ENCODE data around the gene INSRR. TPM values are rescaled to one million over a fixed set of nuclear protein-coding genes. Genes with fewer than 3 reads are reported as not detected.

Gene INSRR
- total RNA-seq, 1 experiment from 2014 or later = not detected

DNA sequence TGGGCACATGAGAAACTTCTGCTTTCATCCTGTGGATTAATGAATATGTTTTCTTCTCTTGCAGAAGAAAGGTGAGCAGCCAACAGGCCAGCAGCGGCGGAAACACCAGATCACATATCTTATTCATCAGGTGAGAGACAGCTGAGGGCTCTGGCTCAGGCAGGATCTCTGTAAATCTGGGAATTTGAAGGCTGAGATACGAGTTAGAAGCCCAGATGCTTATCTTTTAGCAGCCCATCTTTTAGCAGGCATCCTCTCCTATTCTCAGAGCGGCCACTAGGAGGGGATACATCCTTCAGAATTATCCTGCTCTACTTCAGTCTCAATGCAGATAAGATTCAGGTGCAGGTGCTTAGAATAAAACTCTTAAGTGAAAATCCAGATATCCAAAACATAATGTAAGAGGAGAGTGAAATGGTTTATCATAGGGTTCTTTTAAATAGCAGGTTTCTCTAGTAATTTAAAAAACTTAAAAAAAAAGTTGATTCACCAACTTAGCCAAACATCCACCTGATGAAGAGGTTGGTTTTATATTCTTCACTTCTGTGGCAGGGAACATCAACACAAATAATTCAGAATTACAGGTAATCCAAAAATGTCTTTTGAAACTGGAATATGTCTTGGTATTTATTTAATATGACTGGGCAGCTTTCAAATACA is 61.6 kb downstream of the INSRR start:
- H3K36me3 Mint-ChIP-seq (ENCODE audit: insufficient read depth, unreplicated experiment) = peaks cover 98% of the 10 kb centered on the region
- ChIA-PET CTCF (interaction anchor here (0.5 to 15.6 kb wide), 37 partner anchors 8 to 194 kb away, joined by 3 to 237 read pairs (median 5); partner anchors contain the start of genes INSRR, LRRC71, METTL25B and NTRK1), POLR2A (interaction anchor here (0.6 to 1.6 kb wide), 3 partner anchors 9 to 46 kb away, joined by 3 to 7 read pairs (median 3); partner anchors contain the start of gene HDGF)
- DNase-seq (ENCODE audit: unreplicated experiment) = peak; percentile 82
- H3K9me3 Mint-ChIP-seq (ENCODE audit: unreplicated experiment) = no peaks in the 10 kb centered on the region
- H3K4me3 Mint-ChIP-seq (ENCODE audit: unreplicated experiment) = no peak overlapping the region
- H3K27me3 Mint-ChIP-seq (ENCODE audit: insufficient read depth, unreplicated experiment) = no peaks in the 10 kb centered on the region
- BruUV-seq (replicated peaks) = no TSS peak
- intact Hi-C loops (cut with micrococcal nuclease) = loop anchor here (1.0 to 2.0 kb wide), 4 partner anchors 63 to 131 kb away; partner anchors contain the start of gene NTRK1
- no peaks in the 10 kb centered on the region for H3K4me1 Mint-ChIP-seq (ENCODE audit: insufficient read depth, unreplicated experiment)
- TF ChIP-seq, protein P1, sequence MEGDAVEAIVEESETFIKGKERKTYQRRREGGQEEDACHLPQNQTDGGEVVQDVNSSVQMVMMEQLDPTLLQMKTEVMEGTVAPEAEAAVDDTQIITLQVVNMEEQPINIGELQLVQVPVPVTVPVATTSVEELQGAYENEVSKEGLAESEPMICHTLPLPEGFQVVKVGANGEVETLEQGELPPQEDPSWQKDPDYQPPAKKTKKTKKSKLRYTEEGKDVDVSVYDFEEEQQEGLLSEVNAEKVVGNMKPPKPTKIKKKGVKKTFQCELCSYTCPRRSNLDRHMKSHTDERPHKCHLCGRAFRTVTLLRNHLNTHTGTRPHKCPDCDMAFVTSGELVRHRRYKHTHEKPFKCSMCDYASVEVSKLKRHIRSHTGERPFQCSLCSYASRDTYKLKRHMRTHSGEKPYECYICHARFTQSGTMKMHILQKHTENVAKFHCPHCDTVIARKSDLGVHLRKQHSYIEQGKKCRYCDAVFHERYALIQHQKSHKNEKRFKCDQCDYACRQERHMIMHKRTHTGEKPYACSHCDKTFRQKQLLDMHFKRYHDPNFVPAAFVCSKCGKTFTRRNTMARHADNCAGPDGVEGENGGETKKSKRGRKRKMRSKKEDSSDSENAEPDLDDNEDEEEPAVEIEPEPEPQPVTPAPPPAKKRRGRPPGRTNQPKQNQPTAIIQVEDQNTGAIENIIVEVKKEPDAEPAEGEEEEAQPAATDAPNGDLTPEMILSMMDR (IDR thresholded peaks at IDR 0.05; ENCODE audit: unreplicated experiment) = peak; percentile 93
- H3K27ac Mint-ChIP-seq (ENCODE audit: low read depth, unreplicated experiment) = no peak overlapping the region

DNA sequence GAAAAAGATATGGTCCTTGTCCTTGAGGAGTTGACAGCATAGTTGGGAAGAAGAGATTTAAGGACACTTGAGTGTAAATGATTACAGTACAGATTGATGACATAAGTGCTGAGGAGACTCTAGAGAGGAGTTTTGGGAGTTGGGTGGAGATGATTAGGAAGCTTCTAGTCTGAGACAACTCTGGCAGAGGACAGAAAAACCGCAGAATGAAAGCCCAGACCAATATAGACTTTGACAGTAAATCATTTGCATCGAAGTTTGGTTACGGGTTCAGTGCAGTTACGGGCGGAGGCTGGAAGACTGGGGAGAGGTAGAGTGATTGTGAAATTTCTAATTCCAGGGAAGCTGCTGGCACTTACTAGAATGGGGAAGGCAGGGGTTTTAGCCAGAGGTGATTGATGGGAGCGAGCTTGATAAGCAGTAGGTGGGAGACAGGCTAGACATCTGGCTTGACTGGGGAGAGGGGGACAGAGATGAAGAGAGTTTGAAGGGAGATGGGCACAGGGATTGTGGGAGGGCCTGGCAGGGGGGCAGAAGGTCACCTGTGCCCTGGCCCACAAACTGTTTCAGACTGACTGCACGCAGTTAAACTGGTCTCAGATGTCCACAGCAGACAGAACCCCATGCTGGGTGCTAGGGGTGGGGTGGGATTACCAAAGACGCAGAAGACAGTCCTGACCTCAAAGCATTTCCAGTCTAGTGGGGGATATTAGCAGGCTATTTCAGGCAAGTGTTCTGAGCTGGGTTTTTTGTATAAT is 62.4 kb downstream of the INSRR start:
- Mint-ChIP-seq H3K36me3 (ENCODE audit: insufficient read depth, unreplicated experiment) (peaks cover 98% of the 10 kb centered on the region), H3K9me3 (ENCODE audit: unreplicated experiment) (no peaks in the 10 kb centered on the region), H3K4me1 (ENCODE audit: insufficient read depth, unreplicated experiment) (no peaks in the 10 kb centered on the region), H3K4me3 (ENCODE audit: unreplicated experiment) (no peak overlapping the region), H3K27me3 (ENCODE audit: insufficient read depth, unreplicated experiment) (no peaks in the 10 kb centered on the region), H3K27ac (ENCODE audit: low read depth, unreplicated experiment) (no peak overlapping the region)
- CTCF ChIA-PET = interaction anchor here (0.6 to 15.6 kb wide), 42 partner anchors 7 to 293 kb away, joined by 3 to 237 read pairs (median 4); partner anchors contain the start of genes INSRR, LRRC71, METTL25B and NTRK1
- POLR2A ChIA-PET = interaction anchor here (0.6 to 1.6 kb wide), 3 partner anchors 20 to 93 kb away, joined by 3 to 4 read pairs (median 3); no protein-coding TSS in a partner anchor
- no TSS peak for BruUV-seq (replicated peaks)
- DNase-seq (ENCODE audit: unreplicated experiment) = no peak
- TF ChIP-seq, protein P1 (IDR thresholded peaks at IDR 0.05; ENCODE audit: unreplicated experiment) = no peak
- intact Hi-C loops (cut with micrococcal nuclease) = loop anchor here (1.0 to 2.0 kb wide), 4 partner anchors 64 to 132 kb away; partner anchors contain the start of gene NTRK1

DNA sequence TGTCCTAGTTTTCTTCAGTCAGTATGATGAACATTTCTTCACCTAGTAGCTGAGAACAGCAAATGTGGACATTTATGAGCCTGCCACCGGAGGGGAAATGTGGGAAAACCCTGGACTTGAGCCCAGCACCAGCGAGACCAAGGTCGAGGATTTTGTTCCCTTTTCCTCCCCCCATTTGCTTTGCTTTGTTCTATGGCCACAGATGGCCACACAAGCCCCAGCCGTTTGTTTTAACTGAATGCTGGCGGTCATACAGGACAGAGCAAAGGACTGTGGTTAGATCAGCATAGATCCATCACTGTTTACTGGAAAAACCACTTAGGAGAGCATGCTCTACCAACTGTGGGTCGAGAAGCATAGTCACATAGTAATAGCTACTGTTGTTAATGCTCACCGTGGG is 63.1 kb downstream of the INSRR start:
- Mint-ChIP-seq H3K4me1 (ENCODE audit: insufficient read depth, unreplicated experiment) (no peaks in the 10 kb centered on the region), H3K27me3 (ENCODE audit: insufficient read depth, unreplicated experiment) (no peaks in the 10 kb centered on the region), H3K4me3 (ENCODE audit: unreplicated experiment) (no peak overlapping the region), H3K9me3 (ENCODE audit: unreplicated experiment) (no peaks in the 10 kb centered on the region), H3K27ac (ENCODE audit: low read depth, unreplicated experiment) (no peak overlapping the region), H3K36me3 (ENCODE audit: insufficient read depth, unreplicated experiment) (peaks cover 98% of the 10 kb centered on the region)
- ChIA-PET POLR2A (interaction anchor here (1.4 kb wide), 1 partner anchor 94 kb away, joined by 4 read pairs; no protein-coding TSS in a partner anchor), CTCF (interaction anchor here (0.6 to 15.6 kb wide), 25 partner anchors 12 to 294 kb away, joined by 3 to 237 read pairs (median 5); partner anchors contain the start of genes INSRR, METTL25B, NTRK1 and PEAR1)
- TF ChIP-seq, protein P1 (IDR thresholded peaks at IDR 0.05; ENCODE audit: unreplicated experiment) = no peak
- DNase-seq (ENCODE audit: unreplicated experiment) = no peak
- intact Hi-C loops (cut with micrococcal nuclease) = loop anchor here (2.0 kb wide), 1 partner anchor 133 kb away; no protein-coding TSS in a partner anchor
- BruUV-seq (replicated peaks) = no TSS peak

DNA sequence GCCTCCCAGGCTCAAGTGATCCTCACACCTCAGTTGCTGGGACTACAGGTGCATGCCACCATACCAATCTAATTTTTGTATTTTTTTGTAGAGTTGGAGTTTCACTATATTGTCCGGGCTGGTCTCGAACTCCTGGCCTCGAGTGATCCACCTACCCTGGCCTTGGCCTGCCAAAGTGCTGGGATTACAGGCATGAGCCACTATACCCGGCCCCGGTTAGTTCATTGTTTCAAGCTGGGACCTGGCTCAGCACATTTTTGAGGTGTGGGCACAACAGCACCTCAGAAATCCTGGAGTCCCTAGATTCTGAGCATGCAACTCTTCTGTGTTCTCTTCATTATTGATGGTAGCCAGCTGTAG is 63.6 kb downstream of the INSRR start:
- TF ChIP-seq, protein P1 (IDR thresholded peaks at IDR 0.05; ENCODE audit: unreplicated experiment) = no peak
- Mint-ChIP-seq H3K9me3 (ENCODE audit: unreplicated experiment) (no peaks in the 10 kb centered on the region), H3K4me1 (ENCODE audit: insufficient read depth, unreplicated experiment) (no peaks in the 10 kb centered on the region), H3K4me3 (ENCODE audit: unreplicated experiment) (no peak overlapping the region), H3K27ac (ENCODE audit: low read depth, unreplicated experiment) (no peak overlapping the region), H3K36me3 (ENCODE audit: insufficient read depth, unreplicated experiment) (peaks cover 94% of the 10 kb centered on the region), H3K27me3 (ENCODE audit: insufficient read depth, unreplicated experiment) (no peaks in the 10 kb centered on the region)
- intact Hi-C loops (cut with micrococcal nuclease) = no loop called here
- no peak for DNase-seq (ENCODE audit: unreplicated experiment)
- POLR2A ChIA-PET = interaction anchor here (1.1 kb wide), 1 partner anchor 11 kb away, joined by 3 read pairs; no protein-coding TSS in a partner anchor
- no TSS peak for BruUV-seq (replicated peaks)
- CTCF ChIA-PET = interaction anchor here (0.5 to 15.6 kb wide), 16 partner anchors 12 to 157 kb away, joined by 3 to 237 read pairs (median 8); partner anchors contain the start of genes INSRR, METTL25B, NTRK1 and PEAR1
